GM20431 (cell line): Measurements from ENCODE around the gene PRPF6.
"Not testable (repeated sequence)": the region's sequence is repeated elsewhere in the genome, so short reads cannot be mapped to it uniquely, and the experiment has no call there.

Experiments
- in situ Hi-C: fragments of 300-500 bp; cut with MseI, MboI; formaldehyde crosslinking; loops from one replicate; pipeline ENCODE4 v1.15.0; 2020; ENCODE audit warnings: low sequenced_read_pairs; ENCODE audit not compliant: unreplicated experiment

PRPF6 gene

DNA sequence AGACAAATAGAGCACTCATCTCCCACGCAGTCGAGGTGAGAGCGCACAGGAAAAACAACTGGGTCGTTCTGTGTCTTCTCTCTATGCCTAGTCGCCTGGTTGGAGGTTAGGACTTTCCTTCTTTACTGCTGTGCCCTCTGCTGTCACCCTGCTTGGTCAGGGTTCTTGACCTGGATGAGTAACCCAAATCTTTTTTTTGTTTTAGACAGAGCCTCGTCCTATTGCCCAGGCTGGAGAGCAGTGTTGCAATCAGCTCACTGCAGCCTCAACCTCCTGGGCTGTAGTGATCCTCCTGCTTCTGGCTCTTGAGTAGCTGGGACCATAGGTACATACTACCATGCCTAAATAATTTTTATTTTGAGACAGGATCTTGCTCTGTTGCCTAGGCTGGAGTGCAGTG, 24.5 kb downstream of the PRPF6 start:
- in situ Hi-C loops, result no loop called here

DNA sequence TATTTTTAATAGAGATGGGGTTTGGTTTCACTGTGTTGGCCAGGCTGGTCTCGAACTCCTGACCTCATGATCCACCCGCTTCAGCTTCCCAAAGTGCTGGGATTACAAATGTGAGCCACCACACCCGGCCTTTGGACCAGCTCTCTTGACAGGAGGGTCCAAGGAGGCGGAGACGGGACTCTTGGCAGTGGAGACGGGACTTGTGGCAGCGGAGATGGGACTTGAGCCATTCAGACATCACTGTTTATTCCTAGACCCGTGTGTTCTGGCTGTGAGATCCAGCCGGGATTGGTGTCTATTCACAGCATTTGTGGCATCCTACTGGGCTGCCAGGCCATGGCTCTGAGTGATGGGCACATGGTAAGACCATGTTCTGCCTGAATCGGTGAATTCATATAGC, 25.6 kb downstream of the PRPF6 start:
- in situ Hi-C loops, result no loop called here

DNA sequence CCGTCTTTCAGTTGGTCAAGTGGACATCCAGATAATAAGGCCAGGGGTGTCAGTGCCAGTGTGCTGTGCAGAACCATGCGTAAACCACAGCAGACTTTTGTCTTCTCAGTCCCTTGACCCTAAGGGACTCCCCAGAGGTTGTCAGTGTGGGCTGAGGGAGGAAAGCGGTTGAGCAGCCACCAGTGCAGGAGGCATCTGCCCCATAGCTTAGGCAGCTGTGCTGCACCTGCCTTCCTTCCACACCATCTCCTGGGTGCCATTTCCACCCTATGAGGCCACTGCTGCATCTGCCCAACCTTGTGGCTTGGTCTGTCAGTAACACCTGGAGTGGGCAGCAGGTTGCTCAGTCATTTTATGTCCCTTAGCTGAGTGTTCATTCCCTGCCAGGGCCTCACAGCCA, 26.0 kb downstream of the PRPF6 start:
- in situ Hi-C loops, result no loop called here

DNA sequence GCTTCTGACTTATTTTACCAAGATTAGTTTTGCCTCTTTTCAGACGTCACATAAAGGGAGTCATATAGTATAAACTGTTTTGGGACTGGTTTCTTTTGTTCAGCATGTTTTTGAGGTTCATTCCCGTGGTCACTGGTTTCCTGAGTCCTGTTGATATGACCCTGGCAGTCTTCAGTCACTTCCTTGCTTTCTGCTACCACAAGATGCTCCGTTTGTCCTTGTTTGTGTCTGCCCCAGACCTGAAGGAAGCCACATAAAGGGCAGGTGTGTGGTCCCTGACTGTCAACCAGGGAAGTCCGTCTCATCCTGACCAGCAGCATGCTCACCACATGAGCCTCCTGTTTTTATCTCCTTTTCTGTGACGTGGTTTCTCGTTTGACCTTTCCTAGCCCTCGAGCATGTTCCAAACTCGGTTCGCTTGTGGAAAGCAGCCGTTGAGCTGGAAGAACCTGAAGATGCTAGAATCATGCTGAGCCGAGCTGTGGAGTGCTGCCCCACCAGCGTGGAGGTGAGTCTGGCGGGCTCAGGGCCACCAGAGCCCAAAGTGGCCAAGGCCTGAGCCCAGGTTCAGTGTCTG, 29.0 kb downstream of the PRPF6 start:
- in situ Hi-C loops, result no loop called here

DNA sequence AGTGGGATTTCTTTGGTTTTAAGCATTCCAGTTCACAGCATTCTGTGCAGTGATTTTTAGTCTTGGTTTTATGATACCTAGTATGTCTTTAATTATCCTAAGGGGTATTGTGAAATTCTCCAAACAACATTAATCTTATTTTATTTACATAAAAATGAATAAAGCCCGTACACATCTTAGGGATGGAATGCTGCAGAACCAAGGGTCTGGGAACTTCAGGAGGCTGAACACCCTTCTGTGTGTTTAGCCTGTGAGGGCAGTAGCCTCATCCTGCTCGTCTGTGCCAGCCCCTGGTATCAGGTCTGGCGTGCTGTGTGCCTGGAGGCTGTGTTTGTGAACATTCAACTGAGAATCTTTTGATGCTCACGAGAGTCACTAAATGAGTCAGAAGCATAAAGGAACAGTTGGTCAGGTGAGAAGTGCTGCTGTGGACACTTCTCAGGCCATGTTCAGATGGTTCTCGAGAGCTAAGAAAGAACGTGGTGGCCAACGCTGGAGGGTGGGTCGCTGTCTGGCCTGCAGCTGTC, 29.8 kb downstream of the PRPF6 start:
- in situ Hi-C loops, result no loop called here

DNA sequence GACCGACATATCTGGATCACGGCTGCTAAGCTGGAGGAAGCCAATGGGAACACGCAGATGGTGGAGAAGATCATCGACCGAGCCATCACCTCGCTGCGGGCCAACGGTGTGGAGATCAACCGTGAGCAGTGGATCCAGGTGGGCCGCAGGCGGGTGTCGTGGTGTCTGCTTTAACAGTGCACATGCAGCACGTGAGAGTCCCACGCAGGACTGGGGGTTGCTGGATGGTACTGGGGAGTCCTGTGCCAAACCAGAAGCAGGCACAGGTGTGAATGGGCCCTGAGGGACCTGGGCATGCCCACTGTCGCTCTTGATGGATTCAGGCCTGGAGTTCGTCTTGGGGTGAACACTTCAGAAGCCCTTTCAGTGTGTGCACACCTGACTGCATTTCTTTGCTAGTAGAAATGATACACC, 30.4 kb downstream of the PRPF6 start:
- in situ Hi-C loops, result no loop called here

- in situ Hi-C loops, result not testable (repeated sequence)
These were observed 31.6 kb downstream of the PRPF6 start for GRCh38 chr20:64012385-64013154.

DNA sequence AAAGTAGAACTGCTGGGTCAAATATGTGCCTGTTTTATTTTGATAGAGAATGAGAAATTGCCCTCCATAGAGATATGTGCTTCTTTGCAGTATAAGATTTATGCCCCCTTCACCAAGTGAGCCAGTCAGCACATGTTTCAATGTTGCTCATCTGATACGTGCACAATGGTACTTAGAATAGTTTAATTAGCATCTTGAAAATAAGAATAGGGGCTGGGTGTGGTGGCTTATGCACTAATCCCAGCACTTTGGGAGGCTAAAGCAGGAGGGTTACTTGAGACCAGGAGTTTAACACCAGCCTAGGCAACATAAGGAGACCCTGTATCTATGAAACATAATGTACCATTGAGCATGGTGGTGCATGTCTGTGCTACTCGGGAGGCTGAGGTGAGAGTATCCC, 34.7 kb downstream of the PRPF6 start:
- in situ Hi-C loops, result no loop called here

- in situ Hi-C loops, result no loop called here
These were observed 40.4 kb downstream of the PRPF6 start for GRCh38 chr20:64021124-64021975.

DNA sequence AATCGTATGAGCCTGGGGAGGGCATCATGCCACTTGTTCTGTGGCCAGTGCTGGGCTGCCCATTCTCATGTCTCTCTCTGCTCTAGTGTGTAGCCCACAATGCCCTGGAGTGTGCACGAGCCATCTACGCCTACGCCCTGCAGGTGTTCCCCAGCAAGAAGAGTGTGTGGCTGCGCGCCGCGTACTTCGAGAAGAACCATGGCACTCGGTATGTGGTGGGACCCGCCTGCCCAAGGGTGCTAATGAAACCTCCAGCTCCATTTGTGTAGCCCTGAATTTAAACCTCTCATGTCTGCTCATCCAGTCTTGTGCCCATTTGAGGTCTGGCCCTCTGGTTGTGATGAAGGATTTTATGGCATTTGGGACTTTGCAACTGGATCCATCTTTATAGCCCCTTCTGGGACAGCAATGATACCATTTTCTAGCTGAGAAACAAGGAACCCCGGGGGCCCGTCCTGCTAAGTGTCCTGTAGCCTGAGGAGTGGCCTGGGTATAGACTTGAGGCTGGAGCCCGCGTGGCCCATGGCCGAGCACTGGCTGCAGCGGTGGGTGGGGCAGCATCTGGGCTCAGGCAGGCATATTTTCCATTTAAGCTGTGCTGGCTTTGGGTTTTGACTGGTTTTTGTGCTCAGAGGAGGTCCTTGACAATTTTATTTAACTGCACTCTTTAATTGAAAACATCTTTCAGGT, 41.9 kb downstream of the PRPF6 start:
- in situ Hi-C loops, result no loop called here

DNA sequence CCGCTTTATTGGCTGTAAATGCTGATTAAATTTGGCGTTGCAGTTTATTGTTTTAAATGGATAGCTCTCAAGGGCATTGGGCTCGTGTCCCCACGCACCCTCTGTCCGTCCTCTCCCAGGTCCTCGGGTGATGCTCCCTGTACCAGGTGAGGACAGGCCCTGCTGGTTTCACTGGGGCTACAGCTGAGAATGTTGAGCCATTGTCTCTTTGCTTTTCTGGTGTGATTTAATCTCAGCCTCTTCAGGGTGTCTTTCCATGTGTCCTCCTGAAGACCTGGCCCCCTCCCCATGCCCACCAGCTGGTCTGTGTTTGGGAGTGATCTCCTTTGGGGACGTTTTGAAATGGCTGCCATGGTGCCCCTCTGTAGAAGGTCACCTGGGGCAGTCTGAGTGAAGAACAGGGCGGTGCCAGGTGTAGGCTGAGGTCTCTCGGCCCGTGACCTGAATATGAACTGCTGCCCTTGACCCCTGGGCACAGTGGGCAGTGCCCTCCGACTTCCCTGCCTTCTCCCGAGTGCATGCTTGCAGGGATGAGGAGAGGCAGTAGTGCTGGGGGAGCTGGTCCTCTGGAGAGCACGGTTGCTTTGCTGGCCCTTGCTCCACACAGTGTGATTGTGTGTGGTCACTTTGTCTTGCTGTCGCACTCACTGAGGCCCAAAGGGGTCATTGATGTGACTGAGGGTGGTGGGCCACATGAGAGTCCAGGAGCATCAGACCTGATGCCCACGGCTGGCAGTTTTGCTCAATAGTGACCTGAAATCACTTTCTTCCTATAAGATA, 42.6 kb downstream of the PRPF6 start:
- in situ Hi-C loops, result no loop called here

GRCh38 chr20:64024141-64024990, 43.4 kb downstream of the PRPF6 start:
- in situ Hi-C loops, result no loop called here

DNA sequence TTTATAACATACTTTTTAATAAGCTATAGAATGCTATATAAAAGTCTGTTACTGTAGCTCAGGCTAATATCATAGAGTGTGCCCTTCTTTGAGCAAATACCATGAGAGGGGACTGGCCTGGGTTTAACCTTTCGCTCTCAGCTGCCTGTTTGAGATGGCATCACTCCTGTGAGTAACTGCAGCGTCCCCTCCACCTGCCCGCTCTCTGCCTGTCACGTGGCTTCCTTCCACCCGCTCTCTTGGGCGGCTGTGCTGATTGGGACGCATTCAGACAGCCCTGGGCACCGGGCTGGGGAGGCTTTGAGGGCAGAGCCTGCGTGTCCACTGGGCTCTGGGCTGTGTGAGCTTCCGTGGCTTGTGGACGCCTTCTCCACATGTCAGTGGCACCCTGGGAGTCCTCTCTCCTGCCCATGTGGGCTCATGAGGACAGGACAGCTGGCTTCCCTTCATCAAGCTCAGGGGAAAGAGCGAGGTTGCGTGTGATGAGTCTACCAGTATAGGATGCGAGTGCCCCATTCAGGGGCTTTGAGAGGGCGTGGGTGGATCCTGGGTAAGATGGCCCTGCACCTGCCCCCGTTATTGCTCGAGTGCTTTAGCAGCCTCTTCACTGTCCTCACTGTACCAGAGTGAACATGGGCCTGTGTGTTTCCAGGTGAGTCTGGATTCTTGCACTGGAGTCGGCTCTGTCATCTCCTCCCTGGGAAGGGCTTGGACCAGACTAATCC, 44.3 kb downstream of the PRPF6 start:
- in situ Hi-C loops, result no loop called here

- in situ Hi-C loops, result no loop called here
These were observed 45.0 kb downstream of the PRPF6 start for GRCh38 chr20:64025826-64026412.

DNA sequence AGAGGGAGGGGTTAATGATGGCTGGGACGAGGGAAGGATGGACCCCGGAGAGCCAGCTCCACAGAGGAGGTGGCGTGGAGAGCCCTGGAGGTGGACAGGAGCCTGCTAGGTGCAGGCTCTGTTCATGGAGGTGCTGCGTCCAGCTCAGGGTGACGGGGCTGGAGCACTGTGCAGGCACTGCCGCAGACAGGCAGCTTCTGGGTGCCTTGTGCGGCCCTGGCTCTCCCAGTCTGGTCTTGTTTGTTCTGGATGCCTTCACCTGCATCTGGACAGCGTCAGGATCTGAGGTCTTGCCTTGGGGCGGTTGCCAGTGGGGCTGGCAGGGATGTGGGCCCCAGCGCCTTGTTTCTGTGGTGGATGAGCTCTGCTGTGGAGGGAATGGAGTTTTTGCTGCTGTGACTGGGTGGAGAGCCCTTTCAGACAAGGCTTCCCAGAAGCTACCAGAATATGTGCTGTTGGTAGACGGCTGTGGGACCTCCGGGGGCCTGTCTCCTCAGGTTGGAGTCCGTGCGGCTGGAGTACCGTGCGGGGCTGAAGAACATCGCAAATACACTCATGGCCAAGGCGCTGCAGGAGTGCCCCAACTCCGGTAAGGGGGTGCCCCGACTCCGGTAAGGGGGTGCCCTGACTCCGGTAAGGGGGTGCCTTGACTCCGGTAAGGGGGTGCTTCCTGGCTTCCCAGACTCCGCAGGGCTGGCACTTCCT, 47.2 kb downstream of the PRPF6 start:
- in situ Hi-C loops, result no loop called here

- in situ Hi-C loops, result no loop called here
These were observed 48.6 kb downstream of the PRPF6 start for GRCh38 chr20:64029293-64030117.
